Astrocyte (in vitro differentiated cells and primary cell): ENCODE data around the gene SCAANT1. TPM values are rescaled to one million over a fixed set of nuclear protein-coding genes. Genes with fewer than 3 reads are reported as not detected.

ENCODE experiments used
- DNase-seq: peaks from one replicate; pipeline ENCODE4 v3.0.0-alpha.2; 2010; ENCODE audit warnings: low read depth
- FAIRE-seq: peaks from 2 replicates; lab custom pipeline; 2011; peaks lifted over from hg19 to GRCh38; lab: Jason Lieb, UNC
- H2AFZ ChIP-seq: 2 replicates; pipeline ENCODE4 v1.6.0; 2012; ENCODE audit warnings: low read depth, low read length, inconsistent platforms
- H3K27ac ChIP-seq: 2 replicates; pipeline ENCODE4 v1.5.1; 2011; ENCODE audit warnings: low read depth, low read length, inconsistent platforms
- H3K27me3 ChIP-seq: 2 replicates; pipeline ENCODE4 v1.6.0; 2011; ENCODE audit warnings: low read length, inconsistent platforms; ENCODE audit not compliant: insufficient read depth
- H3K36me3 ChIP-seq: 2 replicates; pipeline ENCODE4 v1.5.1; 2011; ENCODE audit warnings: low read length, inconsistent platforms; ENCODE audit not compliant: insufficient read depth
- H3K4me1 ChIP-seq: 2 replicates; pipeline ENCODE4 v1.5.1; 2011; ENCODE audit warnings: low read length, inconsistent platforms; ENCODE audit not compliant: insufficient read depth
- H3K4me2 ChIP-seq: 2 replicates; pipeline ENCODE4 v1.6.0; 2012; ENCODE audit warnings: low read length, inconsistent platforms
- H3K4me3 ChIP-seq: 2 replicates; pipeline ENCODE4 v1.5.1; 2011; ENCODE audit warnings: low read depth, mild to moderate bottlenecking, low read length, inconsistent platforms; ENCODE audit not compliant: insufficient read depth
- H3K79me2 ChIP-seq: 2 replicates; pipeline ENCODE4 v1.6.0; 2012; ENCODE audit warnings: mild to moderate bottlenecking, low read length, inconsistent platforms; ENCODE audit not compliant: insufficient read depth
- H3K9ac ChIP-seq: 2 replicates; pipeline ENCODE4 v1.6.0; 2012; ENCODE audit warnings: mild to moderate bottlenecking, low read length, inconsistent platforms
- H3K9me3 ChIP-seq: 2 replicates; pipeline ENCODE4 v1.5.1; 2012; ENCODE audit warnings: low read depth, mild to moderate bottlenecking, low read length, inconsistent platforms; ENCODE audit not compliant: insufficient read depth
- H4K20me1 ChIP-seq: 2 replicates; pipeline ENCODE4 v1.6.0; 2012; ENCODE audit warnings: low read length, inconsistent platforms; ENCODE audit not compliant: insufficient read depth
- H3K27ac Mint-ChIP-seq: one replicate; pipeline ENCODE4 v1.8.0; 2021; ENCODE audit warnings: mild to moderate bottlenecking, mixed read lengths; ENCODE audit not compliant: unreplicated experiment
- H3K27me3 Mint-ChIP-seq: one replicate; pipeline ENCODE4 v1.8.0; 2021; ENCODE audit warnings: low read depth, mixed read lengths; ENCODE audit not compliant: unreplicated experiment
- H3K36me3 Mint-ChIP-seq: one replicate; pipeline ENCODE4 v1.8.0; 2021; ENCODE audit warnings: low read depth, mixed read lengths; ENCODE audit not compliant: unreplicated experiment
- H3K4me1 Mint-ChIP-seq: one replicate; pipeline ENCODE4 v1.8.0; 2021; ENCODE audit warnings: low read depth, mixed read lengths; ENCODE audit not compliant: unreplicated experiment
- H3K4me3 Mint-ChIP-seq: one replicate; pipeline ENCODE4 v1.8.0; 2021; ENCODE audit warnings: mild to moderate bottlenecking, moderate library complexity, mixed read lengths; ENCODE audit not compliant: unreplicated experiment
- H3K9me3 Mint-ChIP-seq: one replicate; pipeline ENCODE4 v1.8.0; 2021; ENCODE audit warnings: mild to moderate bottlenecking, mixed read lengths; ENCODE audit not compliant: unreplicated experiment
- EZH2 ChIP-seq: IDR thresholded peaks from 2 replicates; pipeline ENCODE4 v1.6.1; 2012; ENCODE audit warnings: mild to moderate bottlenecking, low read length, inconsistent platforms; ENCODE audit not compliant: insufficient read depth
- total RNA-seq: library from RNA; stranded (reverse); gene quantifications from 2 replicates; pipeline ENCODE4 v1.2.1, GENCODE V29; 2021
- TF ChIP-seq, protein P1 (sequence below): IDR thresholded peaks from 2 replicates; pipeline ENCODE4 v1.5.1; 2011; ENCODE audit warnings: low read depth, mild to moderate bottlenecking, inconsistent platforms, low read length, moderate library complexity; ENCODE audit not compliant: insufficient read depth

The SCAANT1 gene
- total RNA-seq, 1 donor from 2014 or later: not detected

DNA sequence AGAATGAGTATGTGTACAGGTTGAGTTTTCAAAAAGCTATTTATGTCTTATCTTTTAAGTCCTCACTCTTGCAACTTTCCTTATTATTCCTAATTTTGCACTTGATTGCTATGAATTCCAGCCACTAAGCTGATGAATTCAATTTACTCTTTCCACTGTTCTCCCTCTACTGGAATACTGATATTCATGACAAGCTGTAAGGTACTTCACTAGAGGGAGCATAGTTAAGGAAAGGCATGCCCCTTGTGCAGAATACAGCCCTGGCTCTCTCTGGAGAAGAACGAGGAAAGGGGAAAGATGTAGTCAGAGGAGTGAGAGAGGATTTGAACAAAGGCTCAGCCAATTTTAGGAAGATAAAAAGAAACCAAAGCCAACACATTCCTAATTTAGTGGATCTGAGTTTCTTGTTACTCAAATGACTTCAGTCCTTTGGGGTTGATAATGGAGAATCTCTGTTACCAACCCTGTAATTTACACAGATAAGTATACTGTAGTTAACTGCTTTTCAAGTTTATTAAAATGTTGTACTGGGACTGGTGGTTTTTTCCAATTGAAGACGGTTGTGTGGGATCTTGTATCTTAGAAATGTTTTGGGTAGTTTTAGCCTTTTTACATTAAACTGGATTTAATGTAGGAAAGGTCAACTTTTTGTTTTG, 4.0 kb downstream of the SCAANT1 start:
- Histone ChIP-seq H3K9ac (no peak overlapping the region), H2AFZ (no peak overlapping the region), H3K4me2 (no peak overlapping the region), H3K79me2 (peaks cover 4% of the 10 kb centered on the region), H3K4me1 (peaks cover 16% of the 10 kb centered on the region), H4K20me1 (peaks cover 20% of the 10 kb centered on the region), H3K27ac (no peak overlapping the region), H3K9me3 (no peaks in the 10 kb centered on the region), H3K27me3 (no peaks in the 10 kb centered on the region), H3K36me3 (no peaks in the 10 kb centered on the region), H3K4me3 (no peak overlapping the region)
- Mint-ChIP-seq H3K27me3 (no peaks in the 10 kb centered on the region), H3K4me3 (no peak overlapping the region), H3K36me3 (peaks cover 3% of the 10 kb centered on the region), H3K9me3 (no peaks in the 10 kb centered on the region), H3K27ac (no peak overlapping the region), H3K4me1 (peaks cover 13% of the 10 kb centered on the region)
- DNase-seq (no peak), FAIRE-seq (no peak)
- TF ChIP-seq, protein P1, sequence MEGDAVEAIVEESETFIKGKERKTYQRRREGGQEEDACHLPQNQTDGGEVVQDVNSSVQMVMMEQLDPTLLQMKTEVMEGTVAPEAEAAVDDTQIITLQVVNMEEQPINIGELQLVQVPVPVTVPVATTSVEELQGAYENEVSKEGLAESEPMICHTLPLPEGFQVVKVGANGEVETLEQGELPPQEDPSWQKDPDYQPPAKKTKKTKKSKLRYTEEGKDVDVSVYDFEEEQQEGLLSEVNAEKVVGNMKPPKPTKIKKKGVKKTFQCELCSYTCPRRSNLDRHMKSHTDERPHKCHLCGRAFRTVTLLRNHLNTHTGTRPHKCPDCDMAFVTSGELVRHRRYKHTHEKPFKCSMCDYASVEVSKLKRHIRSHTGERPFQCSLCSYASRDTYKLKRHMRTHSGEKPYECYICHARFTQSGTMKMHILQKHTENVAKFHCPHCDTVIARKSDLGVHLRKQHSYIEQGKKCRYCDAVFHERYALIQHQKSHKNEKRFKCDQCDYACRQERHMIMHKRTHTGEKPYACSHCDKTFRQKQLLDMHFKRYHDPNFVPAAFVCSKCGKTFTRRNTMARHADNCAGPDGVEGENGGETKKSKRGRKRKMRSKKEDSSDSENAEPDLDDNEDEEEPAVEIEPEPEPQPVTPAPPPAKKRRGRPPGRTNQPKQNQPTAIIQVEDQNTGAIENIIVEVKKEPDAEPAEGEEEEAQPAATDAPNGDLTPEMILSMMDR: peak; percentile 27
- no peak for TF ChIP-seq EZH2

- Histone ChIP-seq H3K9me3 (no peaks in the 10 kb centered on the region), H3K27ac (no peak overlapping the region), H3K79me2 (no peaks in the 10 kb centered on the region), H3K4me1 (peaks cover 6% of the 10 kb centered on the region), H2AFZ (no peak overlapping the region), H3K4me2 (no peak overlapping the region), H3K9ac (no peak overlapping the region), H3K4me3 (no peak overlapping the region), H4K20me1 (peaks cover 23% of the 10 kb centered on the region), H3K27me3 (no peaks in the 10 kb centered on the region), H3K36me3 (no peaks in the 10 kb centered on the region)
- peaks cover 3% of the 10 kb centered on the region for H3K36me3 Mint-ChIP-seq
- H3K4me1 Mint-ChIP-seq: peaks cover 6% of the 10 kb centered on the region
- no peak overlapping the region for H3K27ac Mint-ChIP-seq
- H3K27me3 Mint-ChIP-seq: no peaks in the 10 kb centered on the region
- TF ChIP-seq EZH2: no peak
- TF ChIP-seq, protein P1: no peak
- H3K9me3 Mint-ChIP-seq: no peaks in the 10 kb centered on the region
- DNase-seq (no peak), FAIRE-seq (no peak)
- no peak overlapping the region for H3K4me3 Mint-ChIP-seq
Measured at GRCh38 chr3:63905731-63906620, 6.2 kb downstream of the SCAANT1 start.
